ENCODE data around the gene KRT74.

KRT74 gene

DNA sequence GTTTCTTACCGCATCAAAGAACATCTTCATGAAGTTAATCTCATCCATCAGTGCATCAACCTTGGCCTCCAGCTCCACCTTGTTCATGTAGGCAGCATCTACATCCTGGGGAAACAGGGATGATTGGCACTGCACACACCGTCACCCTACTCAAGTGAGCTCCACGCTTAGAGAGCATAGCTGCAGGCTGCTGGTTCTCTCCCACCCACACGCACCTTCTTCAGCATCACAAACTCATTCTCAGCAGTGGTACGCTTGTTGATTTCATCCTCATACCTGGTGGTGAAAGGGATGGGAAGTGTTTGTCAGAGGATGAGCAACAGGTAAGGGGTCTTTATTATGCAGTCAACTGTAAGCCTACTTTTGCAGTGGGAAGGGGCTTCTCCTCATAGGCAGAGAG is 55.8 kb downstream of the KRT74 start:
- H2AFZ ChIP-seq, result no peak overlapping the region
- no peak for TF ChIP-seq CTCF (IDR thresholded peaks at IDR 0.05)
- H3K4me1 ChIP-seq, result no peaks in the 10 kb centered on the region
- no peak overlapping the region for H3K4me3 ChIP-seq (ENCODE audit: low read depth, low read length)
- H3K27me3 ChIP-seq (ENCODE audit: control insufficient read depth, insufficient read depth, low read length), result no peaks in the 10 kb centered on the region
- no peak overlapping the region for H3K9ac ChIP-seq
- no peak overlapping the region for H3K27ac ChIP-seq
- no peak overlapping the region for H3K4me2 ChIP-seq (ENCODE audit: low read length)
- H3K79me2 ChIP-seq, result no peaks in the 10 kb centered on the region
- H3K36me3 ChIP-seq (ENCODE audit: control insufficient read depth, insufficient read depth, low read length), result no peaks in the 10 kb centered on the region
- H3K9me3 ChIP-seq (ENCODE audit: control insufficient read depth, low read length), result no peaks in the 10 kb centered on the region

- Histone ChIP-seq H3K79me2 (no peaks in the 10 kb centered on the region), H3K36me3 (ENCODE audit: control insufficient read depth, insufficient read depth, low read length) (no peaks in the 10 kb centered on the region), H3K4me3 (ENCODE audit: low read depth, low read length) (no peak overlapping the region), H2AFZ (no peak overlapping the region), H3K4me2 (ENCODE audit: low read length) (no peak overlapping the region), H3K27me3 (ENCODE audit: control insufficient read depth, insufficient read depth, low read length) (no peaks in the 10 kb centered on the region), H3K9ac (no peak overlapping the region), H3K27ac (no peak overlapping the region), H3K4me1 (no peaks in the 10 kb centered on the region), H3K9me3 (ENCODE audit: control insufficient read depth, low read length) (no peaks in the 10 kb centered on the region)
- TF ChIP-seq CTCF (IDR thresholded peaks at IDR 0.05), result no peak
Observed at GRCh38 chr12:52517005-52517835, 56.4 kb downstream of the KRT74 start.

- Histone ChIP-seq H3K9me3 (ENCODE audit: control insufficient read depth, low read length) (no peaks in the 10 kb centered on the region), H3K4me1 (no peaks in the 10 kb centered on the region), H3K79me2 (no peaks in the 10 kb centered on the region), H3K4me2 (ENCODE audit: low read length) (no peak overlapping the region), H2AFZ (no peak overlapping the region), H3K27me3 (ENCODE audit: control insufficient read depth, insufficient read depth, low read length) (no peaks in the 10 kb centered on the region), H3K4me3 (ENCODE audit: low read depth, low read length) (no peak overlapping the region), H3K36me3 (ENCODE audit: control insufficient read depth, insufficient read depth, low read length) (no peaks in the 10 kb centered on the region), H3K27ac (no peak overlapping the region), H3K9ac (no peak overlapping the region)
- TF ChIP-seq CTCF (IDR thresholded peaks at IDR 0.05), result no peak
Observed at GRCh38 chr12:52515927-52516831, 57.5 kb downstream of the KRT74 start.

Data from parathyroid adenoma (tissue), 2 donors.